ENCODE data around the gene AKT3.

- TF ChIP-seq CTCF (IDR thresholded peaks at IDR 0.05) (no peak), POLR2A (IDR thresholded peaks at IDR 0.05) (no peak)
Measured at GRCh38 chr1:243501002-243501401, 349.0 kb downstream of the AKT3 start.

Measured in heart left ventricle (tissue), 13 donors.